ENCODE data around the gene ANGPTL4. TPM values are rescaled to one million over a fixed set of nuclear protein-coding genes. Genes with fewer than 3 reads are reported as not detected.
"Not testable (repeated sequence)": the region's sequence is repeated elsewhere in the genome, so short reads cannot be mapped to it uniquely, and the experiment has no call there.

The ANGPTL4 gene
- polyA plus RNA-seq, 1 experiment: 2.2 TPM

GRCh38 chr19:8404391-8405151 is 40.6 kb downstream of the ANGPTL4 start:
- Histone ChIP-seq H3K36me3 (ENCODE audit: control insufficient read depth, insufficient read depth, low read length) (peaks cover 20% of the 10 kb centered on the region), H3K27me3 (ENCODE audit: control insufficient read depth, insufficient read depth, low read length) (no peaks in the 10 kb centered on the region), H3K4me3 (ENCODE audit: low read depth, low read length) (no peak overlapping the region)
- ChIA-PET POLR2A (no interaction called here), CTCF (interaction anchor here (0.5 to 1.1 kb wide), 2 partner anchors 52 to 250 kb away, joined by 4 to 8 read pairs; no protein-coding TSS in a partner anchor)
- no peak for DNase-seq (ENCODE audit: low read depth)
- no peak for TF ChIP-seq CTCF (IDR thresholded peaks at IDR 0.05; ENCODE audit: insufficient read depth, low read depth, low read length)

- CTCF ChIA-PET: interaction anchor here (0.7 to 4.8 kb wide), 4 partner anchors 15 to 542 kb away, joined by 3 to 23 read pairs (median 8); no protein-coding TSS in a partner anchor
- H3K4me3 ChIP-seq (ENCODE audit: low read depth, low read length); POLR2A ChIA-PET: not testable (repeated sequence)
Measured at GRCh38 chr19:8410718-8411117, 46.8 kb downstream of the ANGPTL4 start.

GRCh38 chr19:8412783-8413628 is 49.1 kb downstream of the ANGPTL4 start, which contains the start of gene MARCHF2:
Gene MARCHF2 (plus strand): TSS chr19:8413305. CDS start chr19:8421841, 8,536 bp downstream.
- Histone ChIP-seq H3K4me3 (ENCODE audit: low read depth, low read length) (peak within 1 kb of the TSS; percentile 55), H3K27me3 (ENCODE audit: control insufficient read depth, insufficient read depth, low read length) (no peaks in the 10 kb centered on the region), H3K36me3 (ENCODE audit: control insufficient read depth, insufficient read depth, low read length) (no peaks in the 10 kb centered on the region; the same call in 1 of the 2 replicates)
- peak; percentile 76 for DNase-seq (ENCODE audit: low read depth)
- TF ChIP-seq CTCF (IDR thresholded peaks at IDR 0.05; ENCODE audit: insufficient read depth, low read depth, low read length): peak; percentile 65
- POLR2A ChIA-PET: interaction anchor here (0.9 kb wide), 1 partner anchor 68 kb away, joined by 5 read pairs; no protein-coding TSS in a partner anchor
- CTCF ChIA-PET: interaction anchor here (0.7 to 3.4 kb wide), 19 partner anchors 10 to 166 kb away, joined by 3 to 22 read pairs (median 3); partner anchors contain the start of gene HNRNPM

More at GRCh38 chr19:8410718-8411117, 46.8 kb downstream of the ANGPTL4 start:
- H3K36me3 ChIP-seq (ENCODE audit: control insufficient read depth, insufficient read depth, low read length); DNase-seq (ENCODE audit: low read depth); H3K27me3 ChIP-seq (ENCODE audit: control insufficient read depth, insufficient read depth, low read length): not testable (repeated sequence)

GRCh38 chr19:8413629-8413995 is 49.7 kb downstream of the ANGPTL4 start:
- POLR2A ChIA-PET: interaction anchor here (0.9 kb wide), 1 partner anchor 68 kb away, joined by 5 read pairs; no protein-coding TSS in a partner anchor
- TF ChIP-seq CTCF (IDR thresholded peaks at IDR 0.05; ENCODE audit: insufficient read depth, low read depth, low read length): no peak
- Histone ChIP-seq H3K4me3 (ENCODE audit: low read depth, low read length) (peak overlapping the region; percentile 55), H3K27me3 (ENCODE audit: control insufficient read depth, insufficient read depth, low read length) (no peaks in the 10 kb centered on the region), H3K36me3 (ENCODE audit: control insufficient read depth, insufficient read depth, low read length) (no peaks in the 10 kb centered on the region; the same call in 1 of the 2 replicates)
- CTCF ChIA-PET: interaction anchor here (0.7 to 3.4 kb wide), 14 partner anchors 9 to 165 kb away, joined by 3 to 22 read pairs (median 3); partner anchors contain the start of gene HNRNPM
- no peak for DNase-seq (ENCODE audit: low read depth)

GRCh38 chr19:8416796-8417195 is 52.8 kb downstream of the ANGPTL4 start:
- Histone ChIP-seq H3K27me3 (ENCODE audit: control insufficient read depth, insufficient read depth, low read length) (no peaks in the 10 kb centered on the region), H3K36me3 (ENCODE audit: control insufficient read depth, insufficient read depth, low read length) (no peaks in the 10 kb centered on the region; the same call in 1 of the 2 replicates), H3K4me3 (ENCODE audit: low read depth, low read length) (no peak overlapping the region)
- no peak for TF ChIP-seq CTCF (IDR thresholded peaks at IDR 0.05; ENCODE audit: insufficient read depth, low read depth, low read length)
- no peak for DNase-seq (ENCODE audit: low read depth)
- ChIA-PET CTCF (interaction anchor here (2.0 kb wide), 1 partner anchor 63 kb away, joined by 6 read pairs; no protein-coding TSS in a partner anchor), POLR2A (no interaction called here)
